SKM-1 treated with dmso at 0.1 percent for 144 hours (cell line): ENCODE data around the gene KCNQ4.
A peak's percentile ranks its signal among the peaks of the same experiment; 100 is the strongest.

Experiments
- DNase-seq: peaks from one replicate; lab custom pipeline; 2025; ENCODE audit not compliant: unreplicated experiment; lab: John Stamatoyannopoulos, UW

The KCNQ4 gene

DNA sequence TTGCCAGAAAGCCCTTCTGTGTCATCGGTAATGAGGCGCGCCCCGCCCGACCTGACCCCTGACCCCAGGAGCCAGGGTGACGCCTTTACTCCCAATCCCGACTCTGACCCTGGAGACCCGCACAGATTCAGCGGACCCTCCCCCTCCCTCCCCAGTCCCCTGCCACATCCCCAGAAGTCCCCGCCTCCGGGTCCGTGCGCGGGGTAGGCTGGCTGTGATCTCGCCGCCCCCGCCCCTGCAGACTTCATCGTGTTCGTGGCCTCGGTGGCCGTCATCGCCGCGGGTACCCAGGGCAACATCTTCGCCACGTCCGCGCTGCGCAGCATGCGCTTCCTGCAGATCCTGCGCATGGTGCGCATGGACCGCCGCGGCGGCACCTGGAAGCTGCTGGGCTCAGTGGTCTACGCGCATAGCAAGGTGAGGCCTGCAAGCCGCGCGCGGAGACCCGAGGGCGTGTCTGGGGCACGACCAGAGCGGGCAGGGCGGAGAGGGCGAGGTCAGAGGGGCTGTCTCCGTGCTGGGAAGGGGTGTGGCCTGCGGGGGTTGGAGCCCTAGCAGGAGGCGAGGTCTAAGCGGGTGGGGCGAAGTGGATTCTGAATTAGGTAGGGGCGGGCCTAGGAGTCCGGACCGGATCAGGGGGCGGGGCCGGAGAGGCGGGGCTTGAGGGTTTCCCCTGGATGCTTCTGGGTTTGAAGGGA, 34.8 kb downstream of the KCNQ4 start:
- DNase-seq: no peak

DNA sequence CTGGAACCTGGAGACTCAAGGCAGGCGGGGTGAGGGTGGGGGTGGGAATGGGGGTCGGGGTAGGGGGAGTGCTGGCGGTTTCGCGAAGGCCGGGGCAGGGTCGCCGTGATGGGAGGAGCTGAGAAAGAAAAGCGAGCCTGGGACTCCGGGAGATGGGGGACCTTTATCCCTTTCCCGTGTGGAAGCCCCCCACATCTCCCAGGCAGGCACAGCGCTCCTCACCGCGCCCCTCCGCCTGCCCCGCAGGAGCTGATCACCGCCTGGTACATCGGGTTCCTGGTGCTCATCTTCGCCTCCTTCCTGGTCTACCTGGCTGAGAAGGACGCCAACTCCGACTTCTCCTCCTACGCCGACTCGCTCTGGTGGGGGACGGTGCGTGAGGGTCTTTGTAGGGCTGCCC, 35.5 kb downstream of the KCNQ4 start:
- DNase-seq: no peak

DNA sequence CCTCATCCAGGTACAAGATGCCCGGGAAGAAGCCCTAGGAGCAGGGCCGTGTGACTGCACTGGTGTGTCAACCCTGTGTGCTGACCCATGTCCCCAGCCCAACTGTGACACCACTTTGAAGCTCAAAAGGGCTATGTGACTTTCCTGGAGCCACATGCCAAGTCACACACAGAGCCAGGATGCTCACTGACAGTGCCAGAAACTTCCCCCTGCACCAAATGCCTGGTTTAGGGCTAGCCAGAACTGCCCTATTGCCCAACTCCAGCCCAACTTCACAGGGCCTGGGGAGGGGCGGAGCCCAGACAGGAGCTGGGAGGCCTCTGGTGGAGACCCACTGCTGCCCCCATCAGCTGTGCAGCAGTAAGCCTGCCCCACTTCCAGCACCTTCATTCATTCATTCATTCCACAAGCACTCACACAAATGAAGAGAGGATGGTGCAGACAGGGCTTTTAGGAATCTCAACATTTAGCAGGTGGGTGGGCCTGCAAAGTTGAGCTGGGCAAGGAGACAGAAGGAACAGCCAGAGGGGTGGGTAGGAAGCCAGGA, 36.7 kb downstream of the KCNQ4 start:
- peak; percentile 30 for DNase-seq

DNA sequence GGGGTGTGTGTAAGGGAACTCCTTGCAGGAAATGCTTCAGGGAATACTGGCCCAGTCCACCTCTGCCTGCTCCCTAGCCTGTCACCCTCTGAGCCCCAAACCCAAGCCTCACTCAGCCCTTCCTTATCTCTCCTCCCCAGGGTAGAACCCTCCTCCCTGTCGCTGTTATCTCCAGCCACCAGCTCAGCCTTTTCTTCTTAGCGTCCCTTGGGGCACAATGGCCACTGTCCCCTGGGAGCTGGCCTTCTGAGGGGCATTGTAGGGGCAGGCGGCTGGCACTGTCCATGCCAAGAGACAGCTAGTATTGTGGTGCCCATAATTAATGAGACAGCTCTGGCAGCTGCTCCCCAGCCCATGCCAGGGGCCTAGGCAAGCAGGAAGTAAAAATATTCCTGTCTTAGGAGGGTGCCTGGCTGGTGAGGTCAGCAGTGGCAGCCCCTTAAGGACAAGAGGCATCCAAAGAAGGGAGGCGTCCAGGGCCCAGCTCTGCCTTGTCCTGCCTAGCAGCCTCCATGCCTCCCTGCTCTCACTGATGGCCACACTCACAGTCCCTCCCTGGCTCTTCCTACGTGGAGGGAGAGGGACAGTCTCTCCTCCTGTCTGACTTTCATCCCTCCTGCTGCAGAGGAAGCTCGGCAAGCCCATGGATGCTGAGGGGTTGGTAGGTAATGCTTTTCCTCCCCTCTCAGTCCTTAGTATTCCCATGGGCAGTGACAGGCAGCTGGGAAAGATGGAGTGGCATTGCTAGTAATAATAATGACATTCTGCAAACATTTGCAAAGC, 37.5 kb downstream of the KCNQ4 start:
- DNase-seq: no peak

DNA sequence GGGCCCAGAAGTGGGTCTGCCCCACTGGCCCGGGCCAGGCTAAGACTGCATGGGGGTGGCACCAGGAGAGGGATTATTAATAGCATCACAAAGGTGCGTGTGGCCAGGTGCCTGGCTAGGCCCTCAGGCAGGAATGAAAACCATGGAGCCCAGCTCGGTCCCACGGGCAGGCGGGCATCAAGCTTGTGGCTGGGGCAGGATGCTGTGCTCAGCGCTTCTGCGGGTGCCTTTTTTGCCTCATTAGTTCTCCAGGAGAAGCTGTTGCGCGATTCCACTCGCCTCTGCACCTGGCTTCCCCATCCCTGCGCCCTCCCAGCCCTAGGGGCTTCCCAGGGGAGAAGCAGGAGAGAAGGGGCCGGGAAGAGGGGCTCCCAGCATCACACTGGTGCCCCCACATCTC, 39.3 kb downstream of the KCNQ4 start:
- no peak for DNase-seq

DNA sequence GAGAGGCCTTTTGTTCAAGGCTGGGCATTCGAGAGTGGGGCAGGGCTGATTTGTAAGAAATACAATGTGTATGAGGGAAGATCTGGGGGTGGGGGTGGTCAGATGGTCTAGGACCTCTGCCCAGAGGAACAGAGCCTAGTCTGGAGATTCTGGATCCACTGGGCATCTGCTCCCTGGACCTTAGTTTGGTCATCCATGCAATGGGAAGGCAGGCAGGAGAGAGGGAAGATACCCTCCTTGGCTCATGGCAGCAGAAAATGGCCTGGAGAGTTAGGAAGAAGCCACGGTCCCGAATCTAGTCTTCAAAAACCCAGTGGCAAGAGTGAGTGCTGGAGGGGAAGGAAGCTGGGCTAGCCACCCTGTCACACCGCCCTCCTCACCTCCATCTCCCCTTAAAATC, 39.8 kb downstream of the KCNQ4 start:
- no peak for DNase-seq

GRCh38 chr1:40823983-40824382, 40.4 kb downstream of the KCNQ4 start:
- DNase-seq: no peak

DNA sequence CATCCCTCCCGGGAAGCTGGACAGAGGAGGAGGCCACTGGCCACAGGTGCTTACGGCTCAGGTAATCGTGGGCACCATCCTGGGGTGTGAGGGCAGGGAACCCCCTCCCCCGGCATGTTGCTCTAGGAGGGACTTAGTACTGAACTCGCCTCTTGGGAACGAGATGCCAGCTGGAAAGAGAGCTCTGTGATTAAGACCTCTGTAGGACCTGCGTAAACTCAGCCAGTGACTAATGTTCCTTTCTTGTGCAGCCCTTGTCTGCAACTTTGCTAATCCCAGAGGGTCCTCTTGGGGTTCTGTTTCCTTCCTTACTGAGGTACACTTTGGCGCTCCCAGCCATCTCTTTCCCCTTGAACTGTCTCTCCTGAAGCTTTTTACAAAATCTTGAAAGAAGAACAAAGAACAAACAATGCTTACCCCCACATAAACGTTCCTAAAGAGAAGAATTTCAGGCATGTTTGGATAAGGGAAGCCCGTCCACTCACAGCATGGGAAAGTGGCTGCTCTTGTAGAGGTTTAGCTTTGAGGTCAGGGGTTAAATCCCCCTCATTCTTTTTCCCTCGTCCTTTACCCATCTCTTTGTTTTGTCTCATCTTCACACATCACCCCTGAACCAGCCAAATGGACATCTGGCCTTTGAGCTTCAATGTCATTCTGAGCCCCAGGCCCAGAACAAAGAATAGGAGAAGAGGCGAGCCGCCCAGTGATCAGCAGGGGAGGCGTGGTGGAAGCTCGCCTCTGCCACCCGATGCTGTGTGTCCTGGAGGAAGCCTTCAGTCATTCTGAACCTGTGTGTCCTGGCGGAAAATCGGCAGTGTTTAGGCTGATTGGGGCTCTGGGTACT, 41.2 kb downstream of the KCNQ4 start:
- no peak for DNase-seq

GRCh38 chr1:40825435-40825788, 41.8 kb downstream of the KCNQ4 start:
- DNase-seq: peak; percentile 59

DNA sequence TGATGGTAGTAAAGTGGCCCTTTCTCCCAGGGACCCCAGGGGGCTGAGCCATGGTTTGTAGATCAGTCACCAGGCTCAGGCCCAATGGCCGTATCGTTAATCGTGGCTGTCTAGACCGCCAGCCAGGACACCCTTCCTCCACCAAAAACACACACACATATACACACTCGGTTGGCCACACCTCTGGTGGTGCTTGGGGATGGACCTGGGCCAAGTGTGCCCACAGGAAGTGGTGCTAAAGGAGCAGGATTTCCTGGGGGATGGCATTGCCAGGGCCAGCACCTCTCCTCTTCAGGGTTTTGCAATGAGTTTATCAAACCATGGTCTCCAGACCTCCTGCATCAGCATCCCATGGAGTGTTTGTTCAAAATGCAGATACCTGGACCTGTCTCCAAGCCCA, 42.4 kb downstream of the KCNQ4 start:
- no peak for DNase-seq

DNA sequence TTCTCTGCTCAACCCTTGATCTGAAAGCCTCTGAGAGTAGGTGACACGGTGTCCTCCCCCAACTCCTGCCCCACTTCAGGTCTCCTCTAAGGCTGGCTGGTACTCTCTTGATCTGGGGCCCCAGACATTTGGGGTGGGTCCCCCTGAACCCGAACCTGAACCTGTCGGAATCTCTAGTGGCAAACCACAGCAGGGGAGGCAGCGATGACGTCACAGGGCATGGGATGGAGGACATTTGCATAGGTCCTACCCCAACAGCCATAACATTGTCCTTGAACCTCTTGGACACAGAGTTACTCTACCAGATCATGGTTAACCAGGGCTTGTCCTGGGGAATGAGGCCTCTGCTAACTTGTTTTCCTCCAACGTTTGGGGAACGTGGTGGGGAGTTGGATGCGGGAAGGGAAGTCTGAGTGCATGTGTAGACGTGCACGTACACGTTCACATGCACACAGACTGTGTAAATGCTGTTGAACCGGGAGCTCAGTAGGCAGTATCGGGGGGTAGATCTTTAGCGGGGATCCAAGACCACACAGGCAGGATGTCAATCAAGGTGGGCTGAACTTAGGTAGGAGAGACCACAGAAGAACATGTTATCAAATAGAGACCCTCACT, 46.2 kb downstream of the KCNQ4 start:
- DNase-seq: no peak

DNA sequence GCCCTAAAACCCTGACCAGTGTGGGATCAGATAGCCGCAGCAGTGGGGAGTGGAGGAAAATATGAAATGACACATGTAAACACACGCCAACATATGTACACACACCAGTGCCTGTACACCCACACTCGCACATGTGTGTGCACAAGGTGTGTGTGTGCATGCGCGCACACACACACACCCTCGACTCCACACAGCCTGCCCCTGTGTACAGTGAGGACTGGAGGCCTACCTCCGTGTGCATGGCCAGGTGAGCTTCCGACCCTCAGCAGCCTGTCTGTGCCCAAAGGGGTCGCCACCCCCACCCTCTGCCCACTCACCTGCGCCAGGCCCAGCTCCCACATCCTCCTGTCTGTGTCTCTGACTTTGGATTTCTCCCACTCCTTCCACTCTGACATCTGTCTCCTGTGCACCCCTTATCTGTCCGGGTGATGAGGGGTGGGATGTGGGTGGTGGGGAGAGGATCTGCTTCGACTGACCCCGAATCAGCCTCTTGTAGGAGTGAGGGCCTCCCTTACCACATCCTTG, 46.9 kb downstream of the KCNQ4 start:
- DNase-seq: no peak

DNA sequence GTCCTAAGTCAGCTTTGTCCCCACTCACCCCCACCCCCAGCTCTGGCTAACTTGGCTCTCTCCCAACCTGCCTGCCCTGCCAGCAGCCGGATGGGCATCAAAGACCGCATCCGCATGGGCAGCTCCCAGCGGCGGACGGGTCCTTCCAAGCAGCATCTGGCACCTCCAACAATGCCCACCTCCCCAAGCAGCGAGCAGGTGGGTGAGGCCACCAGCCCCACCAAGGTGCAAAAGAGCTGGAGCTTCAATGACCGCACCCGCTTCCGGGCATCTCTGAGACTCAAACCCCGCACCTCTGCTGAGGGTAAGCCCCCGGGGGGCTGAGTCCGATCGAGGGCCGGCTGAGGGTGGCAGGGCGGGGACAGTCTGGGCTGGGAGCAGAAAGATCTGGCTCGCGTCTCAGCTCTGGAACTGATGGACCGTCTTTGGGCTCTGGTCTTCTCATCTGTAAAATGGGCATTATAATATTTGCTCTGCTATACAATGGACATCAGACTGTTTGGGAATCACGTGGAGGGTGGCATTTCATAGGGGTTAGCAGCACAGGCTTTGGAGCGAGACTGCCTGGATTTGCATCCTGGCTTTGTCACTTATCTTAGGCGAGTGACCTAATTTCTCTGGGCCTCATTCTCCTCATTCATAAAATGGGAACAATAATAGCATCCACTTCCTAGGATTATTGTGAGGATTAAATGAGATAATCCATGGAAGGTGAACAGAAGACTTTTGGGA, 47.6 kb downstream of the KCNQ4 start:
- DNase-seq: no peak

- DNase-seq: no peak
Measured at GRCh38 chr1:40833979-40834378, 50.4 kb downstream of the KCNQ4 start.

DNA sequence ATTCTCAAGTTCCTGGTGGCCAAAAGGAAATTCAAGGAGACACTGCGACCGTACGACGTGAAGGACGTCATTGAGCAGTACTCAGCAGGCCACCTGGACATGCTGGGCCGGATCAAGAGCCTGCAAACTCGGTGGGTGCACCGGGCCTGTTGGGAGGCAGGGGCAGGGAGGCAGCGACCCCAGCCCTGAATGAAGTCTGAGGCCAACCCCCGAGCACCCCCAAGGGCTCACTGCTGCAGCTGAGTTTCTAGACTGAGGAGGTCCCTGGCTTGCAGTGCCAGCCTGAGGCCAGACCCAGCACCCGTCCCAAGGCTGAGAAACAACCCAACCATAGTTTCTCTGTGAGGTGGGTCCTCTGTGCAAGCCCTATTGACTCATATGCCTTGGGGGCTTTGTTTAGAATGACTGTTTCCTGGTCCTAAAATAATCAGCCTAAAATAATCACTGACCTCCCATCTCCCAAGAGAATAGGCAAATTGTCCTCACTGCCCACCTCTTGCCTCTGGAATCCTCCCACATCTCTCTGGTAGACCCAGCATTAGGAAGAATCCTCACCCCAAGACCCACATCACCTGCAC, 51.5 kb downstream of the KCNQ4 start:
- no peak for DNase-seq

DNA sequence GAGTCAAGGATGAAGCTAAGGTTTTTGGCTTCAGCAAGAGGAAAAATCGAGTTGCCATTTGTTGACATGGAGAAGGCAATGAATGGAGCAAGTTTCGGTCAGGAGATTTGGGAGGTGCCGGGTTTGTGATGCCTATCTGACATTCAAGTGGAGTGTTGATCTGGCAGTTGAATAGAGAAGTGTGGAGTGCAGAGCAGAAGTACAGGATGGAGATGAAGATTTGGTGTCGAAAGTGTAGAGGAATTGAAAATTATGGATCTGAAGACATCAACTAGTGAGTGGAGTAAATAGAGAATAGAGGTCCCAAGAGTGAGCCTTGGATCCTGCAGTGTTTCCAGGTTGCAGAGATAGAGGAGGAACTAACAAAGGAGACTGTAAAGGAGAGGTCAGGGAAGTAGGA, 52.7 kb downstream of the KCNQ4 start:
- DNase-seq: no peak

DNA sequence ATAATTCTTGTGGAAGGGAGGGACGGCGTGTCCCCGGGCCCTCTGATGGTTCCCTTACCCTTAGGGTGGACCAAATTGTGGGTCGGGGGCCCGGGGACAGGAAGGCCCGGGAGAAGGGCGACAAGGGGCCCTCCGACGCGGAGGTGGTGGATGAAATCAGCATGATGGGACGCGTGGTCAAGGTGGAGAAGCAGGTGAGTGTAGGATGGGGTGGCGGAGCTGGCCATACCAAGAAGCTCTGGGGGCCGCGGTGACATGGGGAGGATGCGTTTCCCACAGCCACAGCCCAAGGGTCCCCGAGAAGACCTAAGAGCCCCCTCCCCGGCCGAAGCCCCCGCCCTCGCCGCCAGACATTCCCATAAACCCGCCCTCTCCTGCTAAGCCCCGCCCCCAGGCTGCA, 54.0 kb downstream of the KCNQ4 start:
- DNase-seq: no peak

DNA sequence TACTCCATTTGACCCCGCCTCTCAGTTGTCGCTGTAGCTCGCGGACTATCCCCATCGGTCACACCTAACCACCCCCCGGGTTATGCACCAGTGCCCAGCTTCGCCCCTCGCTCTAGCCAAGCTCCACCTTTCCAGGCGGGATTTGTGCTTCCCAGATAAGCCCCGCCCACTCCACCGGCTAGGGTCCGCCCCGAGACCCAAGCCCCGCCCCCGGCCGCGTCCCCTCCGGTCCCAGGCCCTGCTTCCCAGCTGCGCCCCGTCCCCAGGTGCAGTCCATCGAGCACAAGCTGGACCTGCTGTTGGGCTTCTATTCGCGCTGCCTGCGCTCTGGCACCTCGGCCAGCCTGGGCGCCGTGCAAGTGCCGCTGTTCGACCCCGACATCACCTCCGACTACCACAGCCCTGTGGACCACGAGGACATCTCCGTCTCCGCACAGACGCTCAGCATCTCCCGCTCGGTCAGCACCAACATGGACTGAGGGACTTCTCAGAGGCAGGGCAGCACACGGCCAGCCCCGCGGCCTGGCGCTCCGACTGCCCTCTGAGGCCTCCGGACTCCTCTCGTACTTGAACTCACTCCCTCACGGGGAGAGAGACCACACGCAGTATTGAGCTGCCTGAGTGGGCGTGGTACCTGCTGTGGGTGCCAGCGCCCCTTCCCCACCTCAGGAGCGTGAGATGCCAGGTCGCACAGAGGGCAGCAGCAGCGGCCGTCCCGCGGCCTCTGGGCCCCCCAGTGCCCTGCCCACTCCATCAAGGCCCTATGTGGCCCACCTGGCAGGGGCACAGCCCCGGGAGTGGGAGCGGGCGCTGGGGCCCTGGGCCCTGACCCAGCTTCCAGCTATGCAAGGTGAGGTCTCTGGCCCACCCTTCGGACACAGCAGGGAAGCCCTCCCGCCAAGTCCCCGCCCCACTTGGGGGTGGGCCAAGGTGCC, 54.7 kb downstream of the KCNQ4 start:
- DNase-seq: no peak
